ENCODE data around the gene AHI1. TPM values are rescaled to one million over a fixed set of nuclear protein-coding genes. Genes with fewer than 3 reads are reported as not detected.

AHI1 gene
- total and polyA plus RNA-seq, 4 donors, result 5.2 to 51.7 (median 23.8) TPM

DNA sequence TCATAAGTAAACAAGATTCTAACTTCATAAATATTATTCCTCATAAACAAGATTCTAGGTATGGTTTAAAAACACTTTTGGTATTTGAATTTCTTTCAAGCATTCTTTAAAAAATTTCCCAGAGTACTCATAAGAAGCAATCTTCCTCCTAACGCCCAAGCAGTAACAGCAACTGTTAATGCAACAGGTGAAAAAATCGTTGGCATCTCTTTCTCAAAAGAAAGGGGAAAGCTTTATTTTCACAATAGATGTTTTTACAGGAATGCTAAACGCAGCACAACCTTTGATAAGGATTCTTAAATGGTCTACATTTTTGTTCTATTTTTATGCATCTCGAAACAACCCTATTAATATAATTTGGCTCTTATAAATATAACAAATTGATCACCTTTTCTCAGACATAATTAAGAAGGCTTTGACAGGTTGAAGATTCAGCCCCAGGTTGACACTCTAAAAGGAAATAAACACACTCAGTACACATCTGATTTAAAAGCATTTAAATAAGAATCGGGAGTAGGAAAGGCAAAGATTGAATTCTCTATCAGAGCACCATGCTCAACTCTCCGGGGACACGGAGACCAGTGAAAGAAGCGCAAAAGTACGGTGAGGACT lies 634 bp downstream of the AHI1 start:
- peaks cover 0 to 10% (median 8%) of the 10 kb centered on the region in 5 donors for H3K4me1 ChIP-seq (ENCODE audit: control insufficient read depth in 5 of 5, insufficient read depth in 5 of 5, low read length in 5 of 5)

DNA sequence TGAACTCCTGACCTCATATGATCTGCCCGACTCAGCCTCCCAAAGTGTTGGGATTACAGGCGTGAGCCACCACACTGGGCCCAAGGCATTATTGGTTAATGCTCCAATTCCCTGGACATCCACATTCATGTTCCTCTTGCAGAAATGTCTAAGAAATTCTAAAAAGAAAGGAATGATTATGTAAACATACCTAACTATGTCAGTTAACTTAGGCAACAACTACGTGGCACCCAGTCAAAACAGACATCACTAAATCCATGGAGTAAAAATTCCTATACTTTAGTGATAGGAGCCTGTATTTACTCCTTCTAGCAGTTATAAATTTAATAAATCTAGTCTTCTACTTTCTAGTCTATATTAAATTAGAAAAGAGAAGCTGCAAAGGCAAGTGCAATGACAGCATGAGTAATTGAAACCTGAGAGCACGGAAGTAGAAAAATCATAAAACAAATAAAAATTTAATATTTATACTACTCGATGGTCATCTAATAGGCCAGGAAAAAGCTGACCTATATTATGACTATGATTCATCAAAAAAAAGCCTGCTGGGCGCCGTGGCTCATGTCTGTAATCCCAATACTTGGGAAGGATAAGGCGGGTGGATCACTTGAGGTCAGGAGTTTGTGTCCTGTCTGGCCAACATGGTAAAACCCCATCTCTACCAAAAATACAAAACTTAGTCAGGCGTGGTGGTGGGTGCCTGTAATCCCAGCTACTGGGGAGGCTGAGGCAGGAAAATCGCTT lies 4.2 kb downstream of the AHI1 start:
- 96% methylated on average over 10 of the region's 10 CpGs for WGBS, 2 donors
- TF ChIP-seq, protein P1, sequence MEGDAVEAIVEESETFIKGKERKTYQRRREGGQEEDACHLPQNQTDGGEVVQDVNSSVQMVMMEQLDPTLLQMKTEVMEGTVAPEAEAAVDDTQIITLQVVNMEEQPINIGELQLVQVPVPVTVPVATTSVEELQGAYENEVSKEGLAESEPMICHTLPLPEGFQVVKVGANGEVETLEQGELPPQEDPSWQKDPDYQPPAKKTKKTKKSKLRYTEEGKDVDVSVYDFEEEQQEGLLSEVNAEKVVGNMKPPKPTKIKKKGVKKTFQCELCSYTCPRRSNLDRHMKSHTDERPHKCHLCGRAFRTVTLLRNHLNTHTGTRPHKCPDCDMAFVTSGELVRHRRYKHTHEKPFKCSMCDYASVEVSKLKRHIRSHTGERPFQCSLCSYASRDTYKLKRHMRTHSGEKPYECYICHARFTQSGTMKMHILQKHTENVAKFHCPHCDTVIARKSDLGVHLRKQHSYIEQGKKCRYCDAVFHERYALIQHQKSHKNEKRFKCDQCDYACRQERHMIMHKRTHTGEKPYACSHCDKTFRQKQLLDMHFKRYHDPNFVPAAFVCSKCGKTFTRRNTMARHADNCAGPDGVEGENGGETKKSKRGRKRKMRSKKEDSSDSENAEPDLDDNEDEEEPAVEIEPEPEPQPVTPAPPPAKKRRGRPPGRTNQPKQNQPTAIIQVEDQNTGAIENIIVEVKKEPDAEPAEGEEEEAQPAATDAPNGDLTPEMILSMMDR (IDR thresholded peaks at IDR 0.05; ENCODE audit: control extremely low read depth, extremely low read depth), result no peak

More for the DNA sequence above, 634 bp downstream of the AHI1 start:
- ATAC-seq (ENCODE audit: insufficient read depth, low FRiP score), result no peak
- peak overlapping the region; percentile 67 for H3K4me3 ChIP-seq
- H3K27ac ChIP-seq (ENCODE audit: low read depth in 1 of 2, low read length in 1 of 2), result peak overlapping the region; percentile 96 to 99
- peak in 1 of 3 donors; percentile 29 for DNase-seq
- H3K36me3 ChIP-seq (ENCODE audit: control insufficient read depth in 4 of 4, insufficient read depth in 4 of 4, low read length in 4 of 4), result peaks cover 0 to 3% (median 1%) of the 10 kb centered on the region in 4 donors
- H3K9ac ChIP-seq (ENCODE audit: insufficient read depth in 1 of 2, low read length in 2 of 2), result peak overlapping the region; percentile 94
- no peaks in the 10 kb centered on the region for H3K9me3 ChIP-seq (ENCODE audit: control insufficient read depth in 4 of 4, insufficient read depth in 3 of 4, low read length in 3 of 4)
- WGBS, 2 donors, result 4 to 8% methylated on average over 9 of the region's 9 CpGs
- no peaks in the 10 kb centered on the region for H3K27me3 ChIP-seq (ENCODE audit: control insufficient read depth in 3 of 3, insufficient read depth in 3 of 3, low read length in 2 of 3)
- TF ChIP-seq, protein P1 (IDR thresholded peaks at IDR 0.05; ENCODE audit: control extremely low read depth, extremely low read depth), result no peak

DNA sequence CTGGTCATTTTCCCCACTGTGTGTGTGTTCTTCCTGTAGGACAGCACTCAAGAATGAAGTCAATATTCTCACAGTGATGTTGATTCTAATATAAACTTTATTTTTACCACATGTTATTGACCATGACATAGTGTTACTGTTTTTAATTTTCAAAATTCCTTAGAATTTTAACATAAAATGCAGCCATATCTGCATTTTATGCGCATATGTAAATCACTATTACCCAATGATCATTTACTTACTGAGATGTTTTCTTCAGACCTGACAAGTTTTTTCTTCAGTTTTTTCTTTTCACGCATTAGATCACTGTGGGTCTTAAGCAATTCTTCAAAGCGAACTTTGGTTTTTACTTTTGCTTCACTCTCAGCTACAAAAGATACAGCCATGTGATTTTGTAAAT lies 7.2 kb downstream of the AHI1 start:
- TF ChIP-seq, protein P1 (IDR thresholded peaks at IDR 0.05; ENCODE audit: control extremely low read depth, extremely low read depth), result no peak
- DNase-seq, result no peak
- H3K27ac ChIP-seq (ENCODE audit: low read depth in 1 of 2, low read length in 1 of 2), result no peak overlapping the region
- H3K27me3 ChIP-seq (ENCODE audit: control insufficient read depth in 3 of 3, insufficient read depth in 3 of 3, low read length in 2 of 3), result no peaks in the 10 kb centered on the region
- H3K9ac ChIP-seq (ENCODE audit: insufficient read depth in 1 of 2, low read length in 2 of 2), result no peak overlapping the region
- peaks cover 0 to 3% (median 0%) of the 10 kb centered on the region in 5 donors for H3K4me1 ChIP-seq (ENCODE audit: control insufficient read depth in 5 of 5, insufficient read depth in 5 of 5, low read length in 5 of 5)
- peaks cover 9 to 15% (median 10%) of the 10 kb centered on the region in 4 donors for H3K36me3 ChIP-seq (ENCODE audit: control insufficient read depth in 4 of 4, insufficient read depth in 4 of 4, low read length in 4 of 4)
- 95 to 98% methylated on average over 3 of the region's 3 CpGs for WGBS, 2 donors
- H3K9me3 ChIP-seq (ENCODE audit: control insufficient read depth in 4 of 4, insufficient read depth in 3 of 4, low read length in 3 of 4), result no peaks in the 10 kb centered on the region
- no peak for ATAC-seq (ENCODE audit: insufficient read depth, low FRiP score)
- H3K4me3 ChIP-seq, result no peak overlapping the region

More for the DNA sequence above, 4.2 kb downstream of the AHI1 start:
- no peak overlapping the region for H3K4me3 ChIP-seq
- ATAC-seq (ENCODE audit: insufficient read depth, low FRiP score) (no peak), DNase-seq (no peak)
- H3K9me3 ChIP-seq (ENCODE audit: control insufficient read depth in 4 of 4, insufficient read depth in 3 of 4, low read length in 3 of 4), result no peaks in the 10 kb centered on the region
- H3K27me3 ChIP-seq (ENCODE audit: control insufficient read depth in 3 of 3, insufficient read depth in 3 of 3, low read length in 2 of 3), result no peaks in the 10 kb centered on the region
- peaks cover 0 to 3% (median under 1%) of the 10 kb centered on the region in 5 donors for H3K4me1 ChIP-seq (ENCODE audit: control insufficient read depth in 5 of 5, insufficient read depth in 5 of 5, low read length in 5 of 5)
- no peak overlapping the region for H3K9ac ChIP-seq (ENCODE audit: insufficient read depth in 1 of 2, low read length in 2 of 2)
- no peak overlapping the region for H3K27ac ChIP-seq (ENCODE audit: low read depth in 1 of 2, low read length in 1 of 2)
- peaks cover 7 to 13% (median 8%) of the 10 kb centered on the region in 4 donors for H3K36me3 ChIP-seq (ENCODE audit: control insufficient read depth in 4 of 4, insufficient read depth in 4 of 4, low read length in 4 of 4)
